ENCODE measurements around the gene TRIM4. TPM values are rescaled to one million over a fixed set of nuclear protein-coding genes. Genes with fewer than 3 reads are reported as not detected.
"Not testable (repeated sequence)": the region's sequence is repeated elsewhere in the genome, so short reads cannot be mapped to it uniquely, and the experiment has no call there.

The TRIM4 gene
- total RNA-seq, 2 donors from 2014 or later = 61.0 to 72.8 TPM

- no peaks in the 10 kb centered on the region for H3K9me3 ChIP-seq
- WGBS = 16% methylated on average over 3 of the region's 3 CpGs
- H3K4me1 ChIP-seq (replicated peaks) = peaks cover 3% of the 10 kb centered on the region
- intact Hi-C loops (cut with DNase I) = no loop called here
- H3K27ac ChIP-seq = peak overlapping the region; percentile 58 to 79
- H3K4me3 ChIP-seq = no peak overlapping the region
- H3K27me3 ChIP-seq (replicated peaks; ENCODE audit: insufficient read depth) = no peaks in the 10 kb centered on the region
- DNase-seq (ENCODE audit: low spot score) = peak; percentile 65
- TF ChIP-seq CTCF (IDR thresholded peaks at IDR 0.05) (peak; percentile 19 to 81 (median 62)), POLR2A (IDR thresholded peaks at IDR 0.05) (no peak), POLR2AphosphoS5 (IDR thresholded peaks at IDR 0.05) (peak; percentile 93)
- H3K36me3 ChIP-seq = no peaks in the 10 kb centered on the region
These were observed 30.4 kb upstream of the TRIM4 start for GRCh38 chr7:99949645-99950228.

GRCh38 chr7:99947608-99948007 is 28.3 kb upstream of the TRIM4 start:
- Histone ChIP-seq H3K27me3 (replicated peaks; ENCODE audit: insufficient read depth) (no peaks in the 10 kb centered on the region), H3K9me3 (no peaks in the 10 kb centered on the region), H3K36me3 (no peaks in the 10 kb centered on the region), H3K27ac (no peak overlapping the region), H3K4me1 (replicated peaks) (peaks cover 3% of the 10 kb centered on the region), H3K4me3 (no peak overlapping the region)
- intact Hi-C loops (cut with DNase I) = no loop called here
- DNase-seq (ENCODE audit: low spot score) = no peak
- TF ChIP-seq POLR2AphosphoS5 (IDR thresholded peaks at IDR 0.05) = no peak
- WGBS = 92% methylated on average over 1 of the region's 1 CpG

- Histone ChIP-seq H3K36me3 (no peaks in the 10 kb centered on the region), H3K9me3 (no peaks in the 10 kb centered on the region), H3K27me3 (replicated peaks; ENCODE audit: insufficient read depth) (no peaks in the 10 kb centered on the region), H3K27ac (no peak overlapping the region), H3K4me3 (no peak overlapping the region), H3K4me1 (replicated peaks) (peaks cover 3% of the 10 kb centered on the region)
- intact Hi-C loops (cut with DNase I) = no loop called here
- no peak for DNase-seq (ENCODE audit: low spot score)
- TF ChIP-seq CTCF (IDR thresholded peaks at IDR 0.05) (no peak), POLR2AphosphoS5 (IDR thresholded peaks at IDR 0.05) (no peak), POLR2A (IDR thresholded peaks at IDR 0.05) (no peak)
- 32% methylated on average over 4 of the region's 4 CpGs for WGBS
These were observed 25.3 kb upstream of the TRIM4 start for GRCh38 chr7:99944497-99945070.

GRCh38 chr7:99943641-99944496 is 24.5 kb upstream of the TRIM4 start:
- TF ChIP-seq POLR2AphosphoS5 (IDR thresholded peaks at IDR 0.05) = no peak
- TF ChIP-seq POLR2A (IDR thresholded peaks at IDR 0.05) = no peak
- TF ChIP-seq CTCF (IDR thresholded peaks at IDR 0.05) = no peak
- H3K9me3 ChIP-seq = no peaks in the 10 kb centered on the region
- H3K36me3 ChIP-seq = no peaks in the 10 kb centered on the region
- H3K27me3 ChIP-seq (replicated peaks; ENCODE audit: insufficient read depth) = no peaks in the 10 kb centered on the region
- WGBS = 25% methylated on average over 14 of the region's 14 CpGs
- no peaks in the 10 kb centered on the region for H3K4me1 ChIP-seq (replicated peaks)
- DNase-seq (ENCODE audit: low spot score) = no peak
- H3K27ac ChIP-seq = no peak overlapping the region
- intact Hi-C loops (cut with DNase I) = no loop called here
- H3K4me3 ChIP-seq = no peak overlapping the region

- no peak overlapping the region for H3K4me3 ChIP-seq
- H3K4me1 ChIP-seq (replicated peaks) = no peaks in the 10 kb centered on the region
- no peaks in the 10 kb centered on the region for H3K27me3 ChIP-seq (replicated peaks; ENCODE audit: insufficient read depth)
- intact Hi-C loops (cut with DNase I) = no loop called here
- no peak for DNase-seq (ENCODE audit: low spot score)
- TF ChIP-seq POLR2A (IDR thresholded peaks at IDR 0.05) = no peak
- TF ChIP-seq CTCF (IDR thresholded peaks at IDR 0.05) = no peak
- no peak for TF ChIP-seq POLR2AphosphoS5 (IDR thresholded peaks at IDR 0.05)
- H3K36me3 ChIP-seq = no peaks in the 10 kb centered on the region
- no peaks in the 10 kb centered on the region for H3K9me3 ChIP-seq
- H3K27ac ChIP-seq = no peak overlapping the region
- WGBS = 97% methylated on average over 2 of the region's 2 CpGs
These were observed 19.0 kb upstream of the TRIM4 start for GRCh38 chr7:99938296-99938695.

- intact Hi-C loops (cut with DNase I); H3K36me3 ChIP-seq; H3K4me1 ChIP-seq (replicated peaks); DNase-seq (ENCODE audit: low spot score); H3K9me3 ChIP-seq; H3K27me3 ChIP-seq (replicated peaks; ENCODE audit: insufficient read depth); H3K4me3 ChIP-seq; H3K27ac ChIP-seq: not testable (repeated sequence)
- 52% methylated on average over 4 of the region's 4 CpGs for WGBS
These were observed 15.7 kb upstream of the TRIM4 start for GRCh38 chr7:99935009-99935408.

Data from prostate gland (tissue), 2 donors.